ENCODE measurements around the gene OR4D9.
A peak's percentile ranks its signal among the peaks of the same experiment; 100 is the strongest.

OR4D9 gene

GRCh38 chr11:59550842-59551658, 39.7 kb downstream of the OR4D9 start:
- DNase-seq = peak; percentile 83

- peak; percentile 19 for DNase-seq
These were observed 40.6 kb downstream of the OR4D9 start for GRCh38 chr11:59551659-59552521.

- DNase-seq = no peak
These were observed 41.5 kb downstream of the OR4D9 start for GRCh38 chr11:59552844-59553243.

- no peak for DNase-seq
These were observed 42.0 kb downstream of the OR4D9 start for GRCh38 chr11:59553323-59553722.

GRCh38 chr11:59555601-59556114, 44.3 kb downstream of the OR4D9 start:
- no peak for DNase-seq

GRCh38 chr11:59556115-59556916, 45.0 kb downstream of the OR4D9 start:
- DNase-seq = peak; percentile 54

GRCh38 chr11:59556917-59557348, 45.6 kb downstream of the OR4D9 start:
- DNase-seq = peak; percentile 35

GRCh38 chr11:59558270-59558643, 46.9 kb downstream of the OR4D9 start:
- DNase-seq = no peak

- DNase-seq = no peak
These were observed 48.5 kb downstream of the OR4D9 start for GRCh38 chr11:59559886-59560285.

GRCh38 chr11:59560290-59560701, 49.0 kb downstream of the OR4D9 start:
- DNase-seq = peak; percentile 36

- peak; percentile 59 for DNase-seq
These were observed 49.5 kb downstream of the OR4D9 start for GRCh38 chr11:59560702-59561473.

- DNase-seq = no peak
These were observed 51.0 kb downstream of the OR4D9 start for GRCh38 chr11:59562292-59562691.
